ENCODE results near the gene DERA.
"Not testable (repeated sequence)": the region's sequence is repeated elsewhere in the genome, so short reads cannot be mapped to it uniquely, and the experiment has no call there.

DERA gene

GRCh38 chr12:16012117-16012516, 101.0 kb downstream of the DERA start:
- peak; percentile 27 for DNase-seq (ENCODE audit: extremely low read depth, low read depth)
- TF ChIP-seq, protein P1, sequence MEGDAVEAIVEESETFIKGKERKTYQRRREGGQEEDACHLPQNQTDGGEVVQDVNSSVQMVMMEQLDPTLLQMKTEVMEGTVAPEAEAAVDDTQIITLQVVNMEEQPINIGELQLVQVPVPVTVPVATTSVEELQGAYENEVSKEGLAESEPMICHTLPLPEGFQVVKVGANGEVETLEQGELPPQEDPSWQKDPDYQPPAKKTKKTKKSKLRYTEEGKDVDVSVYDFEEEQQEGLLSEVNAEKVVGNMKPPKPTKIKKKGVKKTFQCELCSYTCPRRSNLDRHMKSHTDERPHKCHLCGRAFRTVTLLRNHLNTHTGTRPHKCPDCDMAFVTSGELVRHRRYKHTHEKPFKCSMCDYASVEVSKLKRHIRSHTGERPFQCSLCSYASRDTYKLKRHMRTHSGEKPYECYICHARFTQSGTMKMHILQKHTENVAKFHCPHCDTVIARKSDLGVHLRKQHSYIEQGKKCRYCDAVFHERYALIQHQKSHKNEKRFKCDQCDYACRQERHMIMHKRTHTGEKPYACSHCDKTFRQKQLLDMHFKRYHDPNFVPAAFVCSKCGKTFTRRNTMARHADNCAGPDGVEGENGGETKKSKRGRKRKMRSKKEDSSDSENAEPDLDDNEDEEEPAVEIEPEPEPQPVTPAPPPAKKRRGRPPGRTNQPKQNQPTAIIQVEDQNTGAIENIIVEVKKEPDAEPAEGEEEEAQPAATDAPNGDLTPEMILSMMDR (IDR thresholded peaks at IDR 0.05; ENCODE audit: low read depth, low read length), result no peak

DNA sequence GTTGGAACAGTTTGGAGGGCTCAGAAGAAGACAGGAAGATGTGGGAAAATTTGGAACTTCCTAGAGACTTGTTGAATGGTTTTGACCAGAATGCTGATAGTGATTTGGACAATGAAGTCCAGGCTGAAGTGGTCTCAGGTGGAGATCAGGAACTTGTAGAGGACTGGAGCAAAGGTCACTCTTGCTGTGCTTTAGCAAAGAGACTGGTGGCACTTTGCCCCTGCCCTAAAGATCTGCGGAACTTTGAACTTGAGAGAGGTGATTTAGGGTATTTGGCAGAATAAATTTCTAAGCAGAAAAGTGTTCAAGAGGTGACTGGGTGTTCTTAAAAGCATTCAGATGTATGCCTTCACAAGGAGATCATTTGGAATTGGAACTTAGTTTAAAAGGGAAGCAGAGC, 102.6 kb downstream of the DERA start:
- DNase-seq (ENCODE audit: extremely low read depth, low read depth), result not testable (repeated sequence)

- DNase-seq (ENCODE audit: extremely low read depth, low read depth), result not testable (repeated sequence)
Observed at GRCh38 chr12:16014394-16014793, 103.3 kb downstream of the DERA start.

DNA sequence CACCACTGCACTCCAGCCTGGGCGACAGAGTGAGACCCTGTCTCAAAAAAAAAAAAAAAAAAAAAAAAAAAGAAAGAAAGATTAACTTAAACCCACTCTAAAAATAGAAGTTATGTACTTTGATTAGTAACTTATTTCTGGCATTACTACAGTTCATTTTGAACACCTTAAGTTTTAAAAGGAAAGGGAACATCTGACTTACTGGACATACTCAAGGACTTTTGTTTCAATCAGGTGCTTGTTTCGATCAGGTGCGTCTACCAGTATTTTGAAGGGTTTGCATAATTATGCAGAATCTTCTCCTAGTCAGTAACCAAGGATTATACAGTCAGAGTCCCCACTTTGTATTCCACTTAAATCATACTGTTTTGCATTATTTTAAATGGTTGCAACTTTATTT, 105.6 kb downstream of the DERA start:
- TF ChIP-seq, protein P1 (IDR thresholded peaks at IDR 0.05; ENCODE audit: low read depth, low read length), result no peak
- DNase-seq (ENCODE audit: extremely low read depth, low read depth), result no peak

DNA sequence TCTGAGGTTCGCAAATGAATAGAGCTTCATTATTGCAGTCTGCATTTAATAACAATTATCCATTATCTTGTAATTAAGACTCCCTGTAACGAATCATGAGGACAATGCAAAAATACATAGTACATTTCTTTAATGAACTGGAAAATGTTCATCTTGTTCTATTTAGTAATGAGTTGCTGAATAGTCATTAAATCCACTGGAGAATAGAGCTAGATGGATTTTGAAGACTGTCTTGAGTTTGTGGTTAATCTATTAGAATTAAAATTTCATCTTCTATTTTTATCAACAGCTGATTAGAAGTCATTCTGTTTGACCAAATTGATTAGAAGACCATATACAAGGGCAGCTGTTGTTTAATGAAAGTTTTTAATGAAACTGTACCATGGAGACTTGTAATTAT, 107.2 kb downstream of the DERA start:
- no peak for DNase-seq (ENCODE audit: extremely low read depth, low read depth)
- TF ChIP-seq, protein P1 (IDR thresholded peaks at IDR 0.05; ENCODE audit: low read depth, low read length), result no peak

- TF ChIP-seq, protein P1 (IDR thresholded peaks at IDR 0.05; ENCODE audit: low read depth, low read length), result no peak
- no peak for DNase-seq (ENCODE audit: extremely low read depth, low read depth)
Observed at GRCh38 chr12:16019136-16019535, 108.0 kb downstream of the DERA start.

GRCh38 chr12:16020031-16020430, 108.9 kb downstream of the DERA start:
- no peak for DNase-seq (ENCODE audit: extremely low read depth, low read depth)
- TF ChIP-seq, protein P1 (IDR thresholded peaks at IDR 0.05; ENCODE audit: low read depth, low read length), result no peak

GRCh38 chr12:16021026-16021425, 109.9 kb downstream of the DERA start:
- DNase-seq (ENCODE audit: extremely low read depth, low read depth), result no peak
- TF ChIP-seq, protein P1 (IDR thresholded peaks at IDR 0.05; ENCODE audit: low read depth, low read length), result no peak

GRCh38 chr12:16021676-16022075, 110.5 kb downstream of the DERA start:
- TF ChIP-seq, protein P1 (IDR thresholded peaks at IDR 0.05; ENCODE audit: low read depth, low read length), result no peak
- no peak for DNase-seq (ENCODE audit: extremely low read depth, low read depth)

All from AG09319 (cell line).